Lower lobe of right lung (tissue), 2 donors: Measurements from ENCODE around the gene TMED6. TPM values are rescaled to one million over a fixed set of nuclear protein-coding genes. Genes with fewer than 3 reads are reported as not detected.

Experiments used
- ATAC-seq, 2 donors: fragments of 200-7000 bp; cut with Tn5 transposase; one replicate each; pipeline ENCODE4 v1.9.1; 2020 to 2022; ENCODE audit warnings: mild to moderate bottlenecking in 2 of 2, moderate library complexity in 2 of 2
- DNase-seq: peaks from one replicate; pipeline ENCODE4 v3.0.0-alpha.2; 2020
- H3K27ac ChIP-seq: fragments of 200-600 bp; one replicate; pipeline ENCODE4 v1.8.0; 2022
- H3K27me3 ChIP-seq: fragments of 200-600 bp; one replicate; pipeline ENCODE4 v1.8.0; 2022; ENCODE audit warnings: low read depth
- H3K36me3 ChIP-seq: fragments of 200-600 bp; one replicate; pipeline ENCODE4 v1.8.0; 2022; ENCODE audit warnings: mild to moderate bottlenecking
- H3K4me1 ChIP-seq: fragments of 200-600 bp; one replicate; pipeline ENCODE4 v1.8.0; 2022
- H3K4me3 ChIP-seq: fragments of 200-600 bp; one replicate; pipeline ENCODE4 v1.8.0; 2022; ENCODE audit warnings: mild to moderate bottlenecking
- H3K9me3 ChIP-seq: fragments of 200-600 bp; one replicate; pipeline ENCODE4 v1.8.0; 2022
- intact Hi-C: fragments of 100-400 bp; cut with DNase I; formaldehyde crosslinking; loops from one replicate; pipeline ENCODE4 v1.11.0; 2022
- total RNA-seq: library from RNA; stranded (reverse); fragmentation: NEBNext Ultra II Directional; extraction: Animal tissue kit (Norgen Biotek cat#: 25700); gene quantifications from one replicate; pipeline ENCODE4 v1.2.1, GENCODE V29; 2021
- TF ChIP-seq, protein P1 (sequence below): fragments of 200-600 bp; IDR thresholded peaks from one replicate; pipeline ENCODE4 v1.8.0; 2022; ENCODE audit warnings: antibody characterized with exemption, mild to moderate bottlenecking
- donor health status: DM: no; HTN: yes; CAD: no; lungs with severe emphysema.

TMED6 gene
- total RNA-seq, 1 donor from 2014 or later = 0.77 TPM

DNA sequence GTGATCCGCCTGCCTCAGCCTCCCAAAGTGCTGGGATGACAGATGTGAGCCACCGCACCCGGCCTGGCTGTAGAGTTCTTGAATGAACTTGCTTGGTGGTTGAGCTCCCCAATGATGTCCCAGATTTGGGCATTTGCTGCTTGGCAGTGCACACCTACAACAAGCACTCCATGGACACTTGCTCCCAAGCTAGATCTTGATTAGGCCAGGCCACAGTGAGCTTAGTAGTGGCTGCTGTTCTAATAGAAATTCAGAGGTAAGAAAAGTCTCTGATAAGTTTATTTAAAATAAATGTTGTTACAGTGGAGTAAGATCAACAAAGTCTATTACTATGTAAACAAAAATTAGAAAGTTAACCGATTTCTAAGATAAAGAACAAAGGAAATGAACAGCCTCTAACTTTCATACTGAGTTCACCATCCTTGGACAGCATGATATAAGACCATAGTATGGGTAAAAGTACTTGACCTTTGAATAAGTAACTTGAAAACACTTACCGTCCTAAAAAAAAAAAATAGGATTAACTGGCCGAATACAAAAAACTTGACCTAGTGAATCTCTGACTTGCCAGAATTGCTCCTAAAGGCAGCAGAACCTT lies 951 bp downstream of the TMED6 start:
- ATAC-seq (peak; percentile 58 to 79), DNase-seq (no peak)
- H3K4me3 ChIP-seq = no peak overlapping the region
- H3K4me1 ChIP-seq = no peaks in the 10 kb centered on the region
- intact Hi-C loops = no loop called here
- peaks cover 36% of the 10 kb centered on the region for H3K36me3 ChIP-seq
- no peaks in the 10 kb centered on the region for H3K9me3 ChIP-seq
- TF ChIP-seq, protein P1, sequence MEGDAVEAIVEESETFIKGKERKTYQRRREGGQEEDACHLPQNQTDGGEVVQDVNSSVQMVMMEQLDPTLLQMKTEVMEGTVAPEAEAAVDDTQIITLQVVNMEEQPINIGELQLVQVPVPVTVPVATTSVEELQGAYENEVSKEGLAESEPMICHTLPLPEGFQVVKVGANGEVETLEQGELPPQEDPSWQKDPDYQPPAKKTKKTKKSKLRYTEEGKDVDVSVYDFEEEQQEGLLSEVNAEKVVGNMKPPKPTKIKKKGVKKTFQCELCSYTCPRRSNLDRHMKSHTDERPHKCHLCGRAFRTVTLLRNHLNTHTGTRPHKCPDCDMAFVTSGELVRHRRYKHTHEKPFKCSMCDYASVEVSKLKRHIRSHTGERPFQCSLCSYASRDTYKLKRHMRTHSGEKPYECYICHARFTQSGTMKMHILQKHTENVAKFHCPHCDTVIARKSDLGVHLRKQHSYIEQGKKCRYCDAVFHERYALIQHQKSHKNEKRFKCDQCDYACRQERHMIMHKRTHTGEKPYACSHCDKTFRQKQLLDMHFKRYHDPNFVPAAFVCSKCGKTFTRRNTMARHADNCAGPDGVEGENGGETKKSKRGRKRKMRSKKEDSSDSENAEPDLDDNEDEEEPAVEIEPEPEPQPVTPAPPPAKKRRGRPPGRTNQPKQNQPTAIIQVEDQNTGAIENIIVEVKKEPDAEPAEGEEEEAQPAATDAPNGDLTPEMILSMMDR = no peak
- no peaks in the 10 kb centered on the region for H3K27me3 ChIP-seq
- H3K27ac ChIP-seq = no peak overlapping the region

DNA sequence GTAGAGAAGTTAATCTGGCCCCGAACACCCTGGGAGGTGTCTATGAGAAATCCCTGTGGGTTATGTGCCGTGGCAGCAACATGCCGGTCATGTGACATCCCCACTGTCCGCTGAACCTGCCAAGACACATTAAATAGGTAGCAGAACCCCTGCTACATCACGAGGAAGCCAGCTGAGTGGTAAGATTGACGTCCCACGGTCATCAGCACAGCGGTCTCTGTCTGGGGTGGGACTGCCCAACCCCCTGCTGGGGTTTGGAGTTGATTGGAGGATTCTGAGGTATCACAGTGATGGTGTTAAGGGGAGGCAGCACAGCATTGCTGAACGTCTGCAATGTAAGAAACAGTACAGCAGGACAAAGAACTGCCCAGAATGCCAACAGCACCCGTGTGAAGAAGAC lies 2.0 kb downstream of the TMED6 start:
- Histone ChIP-seq H3K9me3 (no peaks in the 10 kb centered on the region), H3K27me3 (no peaks in the 10 kb centered on the region), H3K4me3 (no peak overlapping the region), H3K36me3 (peaks cover 25% of the 10 kb centered on the region), H3K4me1 (no peaks in the 10 kb centered on the region), H3K27ac (no peak overlapping the region)
- ATAC-seq = no peak
- intact Hi-C loops = no loop called here
- TF ChIP-seq, protein P1 = no peak
- no peak for DNase-seq

DNA sequence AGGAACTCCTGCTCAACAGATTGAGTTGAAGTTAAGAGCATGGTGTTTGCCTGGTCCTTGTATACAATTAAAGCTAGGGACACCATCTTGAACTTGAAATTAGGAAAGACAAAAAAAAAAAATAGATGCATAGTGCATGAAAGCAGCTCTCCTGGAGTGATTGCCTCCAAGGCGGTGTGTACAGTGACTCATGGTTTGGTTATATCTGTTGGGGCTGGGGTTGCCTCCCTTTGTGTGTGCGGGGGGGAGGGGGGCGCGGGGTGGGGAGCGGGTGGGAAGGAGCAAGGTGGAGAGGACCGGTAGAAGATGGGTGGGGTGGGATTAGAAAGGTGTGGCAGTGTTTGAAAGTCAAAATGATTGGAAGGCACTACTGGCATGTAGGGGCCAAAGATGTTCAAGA lies 3.4 kb downstream of the TMED6 start:
- Histone ChIP-seq H3K36me3 (peaks cover 25% of the 10 kb centered on the region), H3K9me3 (no peaks in the 10 kb centered on the region), H3K27ac (no peak overlapping the region), H3K4me1 (no peaks in the 10 kb centered on the region), H3K27me3 (no peaks in the 10 kb centered on the region), H3K4me3 (no peak overlapping the region)
- intact Hi-C loops = no loop called here
- DNase-seq (no peak), ATAC-seq (no peak)
- TF ChIP-seq, protein P1 = no peak

DNA sequence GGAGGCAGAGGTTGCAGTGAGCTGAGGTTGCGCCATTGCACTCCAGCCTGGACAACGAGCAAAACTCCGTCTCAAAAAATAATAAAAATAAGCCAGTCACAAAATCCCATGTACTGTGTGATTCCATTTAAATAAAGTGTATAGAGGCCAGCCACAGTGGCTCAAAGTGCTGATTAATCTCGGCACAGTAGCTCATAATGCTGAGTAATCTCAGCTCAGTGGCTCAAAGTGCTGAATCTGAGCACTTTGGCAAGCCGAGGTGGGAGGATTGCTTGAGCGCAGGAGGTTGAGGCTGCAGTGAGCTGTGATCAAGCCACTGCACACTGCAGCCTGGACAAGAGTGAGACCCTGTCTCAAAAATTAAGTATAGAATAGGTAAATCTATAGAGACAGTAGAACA lies 4.9 kb downstream of the TMED6 start:
- intact Hi-C loops = no loop called here
- ATAC-seq = no peak
- H3K4me1 ChIP-seq = no peaks in the 10 kb centered on the region
- DNase-seq = no peak
- H3K9me3 ChIP-seq = no peaks in the 10 kb centered on the region
- no peak overlapping the region for H3K4me3 ChIP-seq
- no peak overlapping the region for H3K27ac ChIP-seq
- no peaks in the 10 kb centered on the region for H3K27me3 ChIP-seq
- H3K36me3 ChIP-seq = peaks cover 33% of the 10 kb centered on the region
- TF ChIP-seq, protein P1 = no peak

DNA sequence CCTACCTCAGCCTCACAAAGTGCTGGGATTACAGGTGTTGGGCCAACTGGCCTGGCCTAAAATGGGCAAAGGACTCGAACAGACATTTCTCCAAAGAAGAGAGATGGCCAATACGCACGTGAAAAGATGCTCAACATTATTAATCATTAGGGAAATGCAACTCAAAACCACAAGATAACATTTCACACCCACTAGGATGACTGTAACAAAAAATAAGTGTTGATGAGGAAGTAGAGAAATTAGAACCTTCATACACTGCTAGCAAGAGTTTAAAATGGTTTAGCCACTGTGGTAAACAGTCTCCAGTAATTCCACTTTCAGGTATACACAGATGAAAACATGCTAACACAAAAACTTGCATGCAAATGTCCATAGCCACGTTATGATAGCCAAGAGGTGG lies 5.7 kb downstream of the TMED6 start:
- ATAC-seq (no peak), DNase-seq (no peak)
- H3K4me1 ChIP-seq = peaks cover 3% of the 10 kb centered on the region
- intact Hi-C loops = no loop called here
- no peaks in the 10 kb centered on the region for H3K9me3 ChIP-seq
- H3K36me3 ChIP-seq = peaks cover 38% of the 10 kb centered on the region
- no peaks in the 10 kb centered on the region for H3K27me3 ChIP-seq
- H3K4me3 ChIP-seq = no peak overlapping the region
- TF ChIP-seq, protein P1 = no peak
- no peak overlapping the region for H3K27ac ChIP-seq

DNA sequence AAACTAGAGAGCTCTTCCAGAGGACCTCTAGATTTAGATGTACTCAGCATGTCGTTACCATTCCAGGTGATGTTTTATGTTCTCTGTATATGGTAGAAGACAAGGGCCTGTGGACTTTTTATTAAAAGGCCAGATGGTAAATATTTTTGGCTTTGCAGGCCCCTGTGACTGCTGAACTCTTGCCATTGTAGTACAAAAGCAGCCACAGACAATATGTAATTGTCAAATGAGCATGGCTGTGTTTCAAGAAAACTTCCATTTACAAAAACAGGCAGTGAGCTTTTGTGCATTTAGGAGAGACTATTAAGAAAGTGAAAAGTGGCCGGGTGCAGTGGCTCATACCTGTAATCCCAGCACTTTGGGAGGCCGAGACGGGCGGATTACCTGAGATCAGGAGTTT lies 7.4 kb downstream of the TMED6 start:
- H3K4me1 ChIP-seq = peaks cover 13% of the 10 kb centered on the region
- no peaks in the 10 kb centered on the region for H3K27me3 ChIP-seq
- intact Hi-C loops = no loop called here
- no peak for DNase-seq
- TF ChIP-seq, protein P1 = no peak
- peaks cover 39% of the 10 kb centered on the region for H3K36me3 ChIP-seq
- H3K9me3 ChIP-seq = no peaks in the 10 kb centered on the region
- no peak for ATAC-seq
- H3K27ac ChIP-seq = no peak overlapping the region
- no peak overlapping the region for H3K4me3 ChIP-seq
